Memory B cell (primary cell): ENCODE data around the gene CHCHD4.
"Not testable (repeated sequence)": the region's sequence is repeated elsewhere in the genome, so short reads cannot be mapped to it uniquely, and the experiment has no call there.

ENCODE experiments used
- ATAC-seq: fragments of 150-1000 bp; cut with Tn5 transposase; 2 replicates; pipeline ENCODE4 v1.10.0; 2021; ENCODE audit warnings: low read depth, mild to moderate bottlenecking, moderate library complexity
- DNase-seq, 2 donors: peaks; one replicate each; pipeline ENCODE4 v3.0.0; 2022; ENCODE audit warnings: low spot score in 2 of 2
- H3K27ac Mint-ChIP-seq: one replicate; pipeline ENCODE4 v1.8.0; 2022; ENCODE audit warnings: mild to moderate bottlenecking, moderate library complexity, mixed read lengths
- H3K27me3 Mint-ChIP-seq: one replicate; pipeline ENCODE4 v1.8.0; 2022; ENCODE audit warnings: mixed read lengths
- H3K36me3 Mint-ChIP-seq: one replicate; pipeline ENCODE4 v1.8.0; 2022; ENCODE audit warnings: mild to moderate bottlenecking, mixed read lengths
- H3K4me1 Mint-ChIP-seq: one replicate; pipeline ENCODE4 v1.8.0; 2022; ENCODE audit warnings: mixed read lengths
- H3K4me3 Mint-ChIP-seq: one replicate; pipeline ENCODE4 v1.8.0; 2022; ENCODE audit warnings: mild to moderate bottlenecking, moderate library complexity, mixed read lengths
- H3K9me3 Mint-ChIP-seq: one replicate; pipeline ENCODE4 v1.8.0; 2022; ENCODE audit warnings: mixed read lengths

Gene CHCHD4

GRCh38 chr3:14113965-14114635 lies 10.6 kb downstream of the CHCHD4 start:
- no peak for DNase-seq
- Mint-ChIP-seq H3K27ac (no peak overlapping the region), H3K27me3 (no peaks in the 10 kb centered on the region), H3K36me3 (peaks cover 12% of the 10 kb centered on the region), H3K4me1 (no peaks in the 10 kb centered on the region), H3K9me3 (no peaks in the 10 kb centered on the region), H3K4me3 (no peak overlapping the region)
- no peak for ATAC-seq

- Mint-ChIP-seq H3K9me3 (no peaks in the 10 kb centered on the region), H3K4me1 (no peaks in the 10 kb centered on the region), H3K27me3 (no peaks in the 10 kb centered on the region), H3K36me3 (peaks cover 12% of the 10 kb centered on the region), H3K27ac (no peak overlapping the region), H3K4me3 (no peak overlapping the region)
- ATAC-seq, result no peak
- DNase-seq, result no peak
These were observed 14.0 kb downstream of the CHCHD4 start for GRCh38 chr3:14110699-14111098.

- H3K27ac Mint-ChIP-seq, ATAC-seq, H3K4me3 Mint-ChIP-seq, H3K9me3 Mint-ChIP-seq, DNase-seq, H3K27me3 Mint-ChIP-seq, H3K4me1 Mint-ChIP-seq: not testable (repeated sequence)
- peaks cover 12% of the 10 kb centered on the region for H3K36me3 Mint-ChIP-seq
These were observed 14.8 kb downstream of the CHCHD4 start for GRCh38 chr3:14109821-14110220.

GRCh38 chr3:14097616-14098391 lies 26.9 kb downstream of the CHCHD4 start:
- H3K27me3 Mint-ChIP-seq, result peaks cover 6% of the 10 kb centered on the region
- H3K4me3 Mint-ChIP-seq, result no peak overlapping the region
- no peak for ATAC-seq
- DNase-seq, result no peak
- no peaks in the 10 kb centered on the region for H3K36me3 Mint-ChIP-seq
- no peaks in the 10 kb centered on the region for H3K4me1 Mint-ChIP-seq
- H3K27ac Mint-ChIP-seq, result no peak overlapping the region
- peaks cover 3% of the 10 kb centered on the region for H3K9me3 Mint-ChIP-seq

- H3K4me3 Mint-ChIP-seq, result no peak overlapping the region
- ATAC-seq (no peak), DNase-seq (no peak)
- peaks cover 6% of the 10 kb centered on the region for H3K27me3 Mint-ChIP-seq
- no peak overlapping the region for H3K27ac Mint-ChIP-seq
- no peaks in the 10 kb centered on the region for H3K36me3 Mint-ChIP-seq
- no peaks in the 10 kb centered on the region for H3K4me1 Mint-ChIP-seq
- H3K9me3 Mint-ChIP-seq, result peaks cover 3% of the 10 kb centered on the region
These were observed 27.9 kb downstream of the CHCHD4 start for GRCh38 chr3:14096742-14097141.

GRCh38 chr3:14093831-14094230 lies 30.8 kb downstream of the CHCHD4 start:
- Mint-ChIP-seq H3K9me3 (peaks cover 3% of the 10 kb centered on the region), H3K27me3 (peaks cover 13% of the 10 kb centered on the region)

GRCh38 chr3:14092464-14092863 lies 32.2 kb downstream of the CHCHD4 start:
- DNase-seq, result no peak
- no peak overlapping the region for H3K27ac Mint-ChIP-seq
- H3K27me3 Mint-ChIP-seq, result peaks cover 13% of the 10 kb centered on the region
- H3K4me3 Mint-ChIP-seq, result no peak overlapping the region
- H3K36me3 Mint-ChIP-seq, result no peaks in the 10 kb centered on the region
- no peak for ATAC-seq
- H3K4me1 Mint-ChIP-seq, result no peaks in the 10 kb centered on the region
- peaks cover 3% of the 10 kb centered on the region for H3K9me3 Mint-ChIP-seq

More at GRCh38 chr3:14093831-14094230, 30.8 kb downstream of the CHCHD4 start:
- ATAC-seq, result no peak
- Mint-ChIP-seq H3K36me3 (no peaks in the 10 kb centered on the region), H3K4me3 (no peak overlapping the region), H3K27ac (no peak overlapping the region), H3K4me1 (no peaks in the 10 kb centered on the region)
- no peak for DNase-seq

GRCh38 chr3:14091959-14092358 lies 32.7 kb downstream of the CHCHD4 start:
- peaks cover 10% of the 10 kb centered on the region for H3K27me3 Mint-ChIP-seq
- not testable (repeated sequence) for H3K36me3 Mint-ChIP-seq, DNase-seq, ATAC-seq, H3K27ac Mint-ChIP-seq, H3K9me3 Mint-ChIP-seq, H3K4me3 Mint-ChIP-seq, H3K4me1 Mint-ChIP-seq

GRCh38 chr3:14087461-14087860 lies 37.2 kb downstream of the CHCHD4 start:
- not testable (repeated sequence) for DNase-seq, H3K27ac Mint-ChIP-seq, H3K4me1 Mint-ChIP-seq, H3K27me3 Mint-ChIP-seq, H3K4me3 Mint-ChIP-seq, ATAC-seq, H3K36me3 Mint-ChIP-seq, H3K9me3 Mint-ChIP-seq

- H3K4me1 Mint-ChIP-seq, result peaks cover 3% of the 10 kb centered on the region
- H3K4me3 Mint-ChIP-seq, result no peak overlapping the region
- peaks cover 5% of the 10 kb centered on the region for H3K27me3 Mint-ChIP-seq
- ATAC-seq (no peak), DNase-seq (no peak)
- peaks cover 5% of the 10 kb centered on the region for H3K9me3 Mint-ChIP-seq
- H3K36me3 Mint-ChIP-seq, result no peaks in the 10 kb centered on the region
- H3K27ac Mint-ChIP-seq, result no peak overlapping the region
These were observed 42.5 kb downstream of the CHCHD4 start for GRCh38 chr3:14082108-14082657.

- Mint-ChIP-seq H3K27me3 (peaks cover 3% of the 10 kb centered on the region), H3K4me1 (peaks cover 2% of the 10 kb centered on the region), H3K9me3 (peaks cover 5% of the 10 kb centered on the region), H3K4me3 (no peak overlapping the region), H3K36me3 (no peaks in the 10 kb centered on the region), H3K27ac (no peak overlapping the region)
- no peak for DNase-seq
- no peak for ATAC-seq
These were observed 47.4 kb downstream of the CHCHD4 start for GRCh38 chr3:14077310-14077709.

- not testable (repeated sequence) for H3K4me3 Mint-ChIP-seq, H3K27ac Mint-ChIP-seq, DNase-seq, H3K27me3 Mint-ChIP-seq, H3K4me1 Mint-ChIP-seq, ATAC-seq, H3K36me3 Mint-ChIP-seq, H3K9me3 Mint-ChIP-seq
These were observed 49.4 kb downstream of the CHCHD4 start for GRCh38 chr3:14075233-14075632.

GRCh38 chr3:14064910-14065309 lies 59.8 kb downstream of the CHCHD4 start:
- Mint-ChIP-seq H3K4me3 (no peak overlapping the region), H3K4me1 (no peaks in the 10 kb centered on the region), H3K27me3 (peaks cover 9% of the 10 kb centered on the region), H3K36me3 (no peaks in the 10 kb centered on the region), H3K27ac (no peak overlapping the region), H3K9me3 (no peaks in the 10 kb centered on the region)
- DNase-seq, result no peak
- ATAC-seq, result no peak

- Mint-ChIP-seq H3K4me1 (no peaks in the 10 kb centered on the region), H3K4me3 (no peak overlapping the region), H3K27ac (no peak overlapping the region)
These were observed 61.5 kb downstream of the CHCHD4 start for GRCh38 chr3:14063152-14063551.

More at GRCh38 chr3:14063152-14063551, 61.5 kb downstream of the CHCHD4 start:
- Mint-ChIP-seq H3K27me3 (peaks cover 8% of the 10 kb centered on the region), H3K36me3 (no peaks in the 10 kb centered on the region), H3K9me3 (no peaks in the 10 kb centered on the region)
- ATAC-seq (no peak), DNase-seq (no peak)
